HL-60 (cell line): ENCODE results near the gene ATG2B.

ENCODE experiments used
- DNase-seq, 2 experiments: peaks; one replicate each; pipeline ENCODE4 v3.0.0-alpha.2; 2010 to 2020; ENCODE audit warnings: low read depth in 1 of 2, low spot score in 1 of 2
- H3K27ac ChIP-seq: fragments of 250-450 bp; sonication (Bioruptor Pico); replicated peaks from 2 replicates; pipeline ENCODE4 v1.5.1; 2020; ENCODE audit warnings: mild to moderate bottlenecking, moderate library complexity
- H3K27me3 ChIP-seq: fragments of 250-450 bp; sonication (Bioruptor Pico); 2 replicates; pipeline ENCODE4 v1.5.1; 2021; ENCODE audit warnings: mild to moderate bottlenecking, moderate library complexity; ENCODE audit not compliant: insufficient read depth, poor library complexity, severe bottlenecking
- H3K4me3 ChIP-seq: replicated peaks from 2 replicates; pipeline ENCODE4 v1.5.1; 2011; ENCODE audit warnings: mild to moderate bottlenecking, control low read depth, low read length; ENCODE audit not compliant: insufficient read depth
- CTCF ChIP-seq: IDR thresholded peaks from one replicate; pipeline ENCODE4 v1.5.1; 2011; ENCODE audit warnings: low read length, control low read depth, inconsistent platforms; ENCODE audit not compliant: insufficient read depth
- GABPA ChIP-seq: IDR thresholded peaks from 2 replicates; pipeline ENCODE4 v1.6.1; 2012; ENCODE audit warnings: low read depth
- POLR2AphosphoS5 ChIP-seq: IDR thresholded peaks from 2 replicates; pipeline ENCODE4 v1.6.1; 2012; ENCODE audit warnings: low read depth
- REST ChIP-seq: IDR thresholded peaks from 2 replicates; pipeline ENCODE4 v1.6.1; 2012; ENCODE audit warnings: low read depth; ENCODE audit not compliant: insufficient replicate concordance
- SPI1 ChIP-seq: IDR thresholded peaks from 2 replicates; pipeline ENCODE4 v1.6.1; 2012; ENCODE audit warnings: low read depth, mild to moderate bottlenecking, borderline replicate concordance

Gene ATG2B

DNA sequence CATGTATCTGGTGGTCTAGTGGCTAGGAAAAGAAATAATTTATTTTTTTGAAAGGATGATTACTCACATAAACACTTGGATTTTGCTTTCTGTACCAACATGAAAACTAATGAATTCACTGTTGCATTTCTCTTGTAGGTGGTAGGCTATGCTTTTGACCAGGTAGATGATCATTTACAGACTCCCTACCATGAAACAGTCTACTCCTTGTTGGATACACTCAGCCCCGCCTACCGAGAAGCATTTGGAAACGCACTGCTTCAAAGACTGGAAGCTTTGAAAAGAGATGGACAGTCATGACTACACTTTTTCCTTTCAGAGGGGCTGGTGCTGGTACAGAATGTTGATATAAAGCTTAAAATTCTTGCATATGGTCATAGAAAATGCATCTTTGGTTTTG, 22.2 kb upstream of the ATG2B start:
- TF ChIP-seq REST (no peak), GABPA (no peak), CTCF (no peak), SPI1 (no peak), POLR2AphosphoS5 (no peak)
- DNase-seq = no peak
- no peak overlapping the region for H3K27ac ChIP-seq
- no peaks in the 10 kb centered on the region for H3K27me3 ChIP-seq
- no peak overlapping the region for H3K4me3 ChIP-seq

- TF ChIP-seq SPI1 (no peak), REST (no peak), POLR2AphosphoS5 (no peak), GABPA (no peak), CTCF (no peak)
- Histone ChIP-seq H3K27me3 (no peaks in the 10 kb centered on the region), H3K27ac (no peak overlapping the region), H3K4me3 (no peak overlapping the region)
- no peak for DNase-seq
Observed at GRCh38 chr14:96384740-96385139, 21.6 kb upstream of the ATG2B start.

- H3K27ac ChIP-seq = no peak overlapping the region
- TF ChIP-seq REST = no peak
- no peak overlapping the region for H3K4me3 ChIP-seq
- DNase-seq = no peak
- H3K27me3 ChIP-seq = no peaks in the 10 kb centered on the region
Observed at GRCh38 chr14:96384053-96384452, 20.9 kb upstream of the ATG2B start.

GRCh38 chr14:96383445-96383844, 20.3 kb upstream of the ATG2B start:
- no peak for DNase-seq
- H3K27me3 ChIP-seq = no peaks in the 10 kb centered on the region
- TF ChIP-seq POLR2AphosphoS5 = no peak
- no peak for TF ChIP-seq REST

More at GRCh38 chr14:96383445-96383844, 20.3 kb upstream of the ATG2B start:
- Histone ChIP-seq H3K4me3 (no peak overlapping the region), H3K27ac (no peak overlapping the region)
